ENCODE data around the gene TREML2.

GRCh38 chr6:41193884-41194283 is 7.1 kb downstream of the TREML2 start:
- TF ChIP-seq CTCF (IDR thresholded peaks at IDR 0.05; ENCODE audit: poor library complexity, severe bottlenecking) (no peak), EZH2 (IDR thresholded peaks at IDR 0.05; ENCODE audit: borderline replicate concordance, insufficient read depth, low read length, poor library complexity, severe bottlenecking) (no peak), SMC3 (conservative IDR thresholded peaks at IDR 0.05; ENCODE audit: poor library complexity) (no peak)
